ENCODE results near the gene HOXB7. TPM values are rescaled to one million over a fixed set of nuclear protein-coding genes. Genes with fewer than 3 reads are reported as not detected.

HOXB7 gene
- total RNA-seq, 4 donors from 2014 or later: 10.7 to 22.8 (median 19.0) TPM

GRCh38 chr17:48567646-48568354 is 43.0 kb downstream of the HOXB7 start:
- peak overlapping the region in 2 of 4 donors; percentile 79 to 92 for H3K27ac ChIP-seq
- H3K36me3 ChIP-seq: peaks cover 0 to 12% (median 0%) of the 10 kb centered on the region in 3 donors
- H3K27me3 ChIP-seq: no peaks in the 10 kb centered on the region
- H3K4me1 ChIP-seq: peaks cover 0 to 73% (median 2%) of the 10 kb centered on the region in 4 donors
- TF ChIP-seq POLR2A (IDR thresholded peaks at IDR 0.05): no peak
- TF ChIP-seq, protein P1, sequence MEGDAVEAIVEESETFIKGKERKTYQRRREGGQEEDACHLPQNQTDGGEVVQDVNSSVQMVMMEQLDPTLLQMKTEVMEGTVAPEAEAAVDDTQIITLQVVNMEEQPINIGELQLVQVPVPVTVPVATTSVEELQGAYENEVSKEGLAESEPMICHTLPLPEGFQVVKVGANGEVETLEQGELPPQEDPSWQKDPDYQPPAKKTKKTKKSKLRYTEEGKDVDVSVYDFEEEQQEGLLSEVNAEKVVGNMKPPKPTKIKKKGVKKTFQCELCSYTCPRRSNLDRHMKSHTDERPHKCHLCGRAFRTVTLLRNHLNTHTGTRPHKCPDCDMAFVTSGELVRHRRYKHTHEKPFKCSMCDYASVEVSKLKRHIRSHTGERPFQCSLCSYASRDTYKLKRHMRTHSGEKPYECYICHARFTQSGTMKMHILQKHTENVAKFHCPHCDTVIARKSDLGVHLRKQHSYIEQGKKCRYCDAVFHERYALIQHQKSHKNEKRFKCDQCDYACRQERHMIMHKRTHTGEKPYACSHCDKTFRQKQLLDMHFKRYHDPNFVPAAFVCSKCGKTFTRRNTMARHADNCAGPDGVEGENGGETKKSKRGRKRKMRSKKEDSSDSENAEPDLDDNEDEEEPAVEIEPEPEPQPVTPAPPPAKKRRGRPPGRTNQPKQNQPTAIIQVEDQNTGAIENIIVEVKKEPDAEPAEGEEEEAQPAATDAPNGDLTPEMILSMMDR (IDR thresholded peaks at IDR 0.05): no peak
- DNase-seq: no peak
- no peaks in the 10 kb centered on the region for H3K9me3 ChIP-seq
- H3K4me3 ChIP-seq: peak overlapping the region in 1 of 4 donors; percentile 27

DNA sequence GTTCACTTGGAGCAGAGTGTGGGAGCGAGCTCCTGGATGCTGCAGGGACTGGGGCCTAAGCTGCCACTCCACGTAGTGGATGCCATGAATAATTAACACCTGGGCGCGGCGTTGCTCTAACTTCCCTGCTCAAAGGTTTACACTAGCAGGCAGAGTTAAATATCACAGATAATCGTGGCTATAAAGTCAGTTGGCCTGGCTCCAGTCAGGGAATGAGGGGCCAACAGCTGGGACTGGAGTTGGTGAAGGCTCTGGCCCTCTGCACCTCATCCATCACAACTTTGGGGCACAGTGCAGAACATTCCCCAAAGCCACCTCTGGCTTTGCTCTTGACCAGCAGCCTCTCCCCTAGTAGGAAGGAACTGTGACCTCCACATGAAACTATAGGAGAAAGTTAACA is 43.6 kb downstream of the HOXB7 start:
- peak in 2 of 3 donors; percentile 69 to 74 for DNase-seq
- H3K27ac ChIP-seq: peak overlapping the region in 3 of 4 donors; percentile 17 to 92 (median 79)
- peaks cover 0 to 76% (median 2%) of the 10 kb centered on the region in 4 donors for H3K4me1 ChIP-seq
- H3K36me3 ChIP-seq: peaks cover 0 to 12% (median 0%) of the 10 kb centered on the region in 3 donors
- no peak overlapping the region for H3K4me3 ChIP-seq
- TF ChIP-seq, protein P1 (IDR thresholded peaks at IDR 0.05): no peak
- no peak for TF ChIP-seq POLR2A (IDR thresholded peaks at IDR 0.05)
- H3K27me3 ChIP-seq: no peaks in the 10 kb centered on the region
- no peaks in the 10 kb centered on the region for H3K9me3 ChIP-seq

- TF ChIP-seq, protein P1 (IDR thresholded peaks at IDR 0.05): no peak
- no peak for TF ChIP-seq POLR2A (IDR thresholded peaks at IDR 0.05)
- peaks cover 0 to 76% (median 2%) of the 10 kb centered on the region in 4 donors for H3K4me1 ChIP-seq
- no peak overlapping the region for H3K4me3 ChIP-seq
- no peaks in the 10 kb centered on the region for H3K9me3 ChIP-seq
- no peaks in the 10 kb centered on the region for H3K27me3 ChIP-seq
- H3K27ac ChIP-seq: peak overlapping the region in 3 of 4 donors; percentile 17 to 92 (median 79)
- no peak for DNase-seq
- H3K36me3 ChIP-seq: peaks cover 0 to 12% (median 0%) of the 10 kb centered on the region in 3 donors
These were observed 44.1 kb downstream of the HOXB7 start for GRCh38 chr17:48566717-48567116.

DNA sequence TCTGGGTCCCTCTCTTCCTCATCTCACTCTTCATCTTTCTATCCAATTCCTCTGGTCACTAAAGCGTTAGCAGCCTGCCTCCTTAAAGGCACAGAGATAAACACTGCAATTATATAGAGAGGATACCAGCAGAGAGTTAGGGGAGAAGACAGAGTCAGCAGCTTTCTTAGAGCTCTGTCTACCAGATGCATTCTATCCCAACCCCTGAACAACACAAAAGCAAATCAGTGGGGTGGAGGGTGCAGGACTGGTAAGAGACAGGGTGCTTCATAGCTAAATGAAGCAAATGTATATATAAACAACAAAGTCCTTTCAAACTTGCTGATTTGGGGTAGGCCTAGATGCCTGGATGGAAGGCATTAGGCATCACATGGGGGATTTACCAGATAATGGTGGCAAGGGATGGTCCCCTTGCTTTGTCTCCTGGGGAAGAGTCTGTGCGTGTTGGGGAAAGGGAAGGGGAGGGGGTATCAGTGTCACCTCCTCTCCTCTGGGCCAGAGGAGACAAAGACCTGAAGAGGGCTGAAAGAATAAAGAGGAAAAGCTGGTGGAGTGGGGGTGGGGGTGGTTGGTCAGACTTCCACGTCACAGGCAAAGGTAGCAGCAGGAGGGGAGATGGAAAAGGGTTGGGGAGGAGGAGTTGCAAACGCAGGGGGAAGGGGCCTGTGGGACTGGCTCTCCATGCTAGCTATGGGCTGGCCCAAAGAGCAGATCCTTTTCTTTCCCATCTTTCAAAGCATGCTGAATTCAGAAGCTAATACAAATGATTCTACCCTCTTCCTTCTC is 44.7 kb downstream of the HOXB7 start:
- TF ChIP-seq, protein P1 (IDR thresholded peaks at IDR 0.05): no peak
- no peak for TF ChIP-seq POLR2A (IDR thresholded peaks at IDR 0.05)
- peak in 1 of 3 donors; percentile 11 for DNase-seq
- Histone ChIP-seq H3K4me1 (peaks cover 0 to 80% (median 2%) of the 10 kb centered on the region in 4 donors), H3K36me3 (peaks cover 0 to 7% (median 0%) of the 10 kb centered on the region in 3 donors), H3K27ac (peak overlapping the region in 1 of 4 donors; percentile 79), H3K9me3 (no peaks in the 10 kb centered on the region), H3K4me3 (no peak overlapping the region), H3K27me3 (no peaks in the 10 kb centered on the region)

GRCh38 chr17:48565022-48565554 is 45.7 kb downstream of the HOXB7 start:
- DNase-seq: peak in 1 of 3 donors; percentile 11
- Histone ChIP-seq H3K27me3 (no peaks in the 10 kb centered on the region), H3K4me3 (peak overlapping the region in 1 of 4 donors; percentile 37)

More at GRCh38 chr17:48565022-48565554, 45.7 kb downstream of the HOXB7 start:
- TF ChIP-seq, protein P1 (IDR thresholded peaks at IDR 0.05): no peak
- TF ChIP-seq POLR2A (IDR thresholded peaks at IDR 0.05): no peak
- Histone ChIP-seq H3K36me3 (no peaks in the 10 kb centered on the region), H3K9me3 (no peaks in the 10 kb centered on the region), H3K27ac (peak overlapping the region in 2 of 4 donors; percentile 62 to 96), H3K4me1 (peaks cover 0 to 87% (median 2%) of the 10 kb centered on the region in 4 donors)

Measured in Peyer's patch (tissue), 4 donors.